ENCODE data around the gene HPCA. TPM values are rescaled to one million over a fixed set of nuclear protein-coding genes. Genes with fewer than 3 reads are reported as not detected.

Gene HPCA
- total and polyA plus RNA-seq, 7 donors = 1.2 to 1.9 (median 1.8) TPM; not detected in 4

- no peak for TF ChIP-seq POLR2AphosphoS5 (IDR thresholded peaks at IDR 0.05)
- no peak for TF ChIP-seq POLR2A (IDR thresholded peaks at IDR 0.05)
- no peak for TF ChIP-seq EP300 (IDR thresholded peaks at IDR 0.05)
- H3K27ac ChIP-seq = no peak overlapping the region
- peaks cover 0 to 37% (median 0%) of the 10 kb centered on the region in 3 donors for H3K27me3 ChIP-seq
- H3K9me3 ChIP-seq = no peaks in the 10 kb centered on the region
- intact Hi-C loops (cut with DNase I) = no loop called here
- WGBS, 2 donors = 82 to 87% methylated on average over 11 of the region's 11 CpGs
- H3K4me1 ChIP-seq = peaks cover 0 to 6% (median 5%) of the 10 kb centered on the region in 4 donors
- DNase-seq = no peak
- no peak overlapping the region for H3K4me3 ChIP-seq
- no peaks in the 10 kb centered on the region for H3K36me3 ChIP-seq
These were observed 33.8 kb downstream of the HPCA start for GRCh38 chr1:32919811-32920733.

GRCh38 chr1:32920833-32921232, 34.5 kb downstream of the HPCA start:
- Histone ChIP-seq H3K36me3 (no peaks in the 10 kb centered on the region), H3K27me3 (peaks cover 0 to 39% (median 0%) of the 10 kb centered on the region in 3 donors), H3K4me3 (no peak overlapping the region), H3K4me1 (peaks cover 0 to 14% (median 12%) of the 10 kb centered on the region in 4 donors), H3K27ac (no peak overlapping the region), H3K9me3 (no peaks in the 10 kb centered on the region)
- WGBS, 2 donors = 83 to 89% methylated on average over 7 of the region's 7 CpGs
- intact Hi-C loops (cut with DNase I) = no loop called here
- no peak for TF ChIP-seq POLR2AphosphoS5 (IDR thresholded peaks at IDR 0.05)
- TF ChIP-seq EP300 (IDR thresholded peaks at IDR 0.05) = no peak
- no peak for TF ChIP-seq POLR2A (IDR thresholded peaks at IDR 0.05)
- TF ChIP-seq, protein P1, sequence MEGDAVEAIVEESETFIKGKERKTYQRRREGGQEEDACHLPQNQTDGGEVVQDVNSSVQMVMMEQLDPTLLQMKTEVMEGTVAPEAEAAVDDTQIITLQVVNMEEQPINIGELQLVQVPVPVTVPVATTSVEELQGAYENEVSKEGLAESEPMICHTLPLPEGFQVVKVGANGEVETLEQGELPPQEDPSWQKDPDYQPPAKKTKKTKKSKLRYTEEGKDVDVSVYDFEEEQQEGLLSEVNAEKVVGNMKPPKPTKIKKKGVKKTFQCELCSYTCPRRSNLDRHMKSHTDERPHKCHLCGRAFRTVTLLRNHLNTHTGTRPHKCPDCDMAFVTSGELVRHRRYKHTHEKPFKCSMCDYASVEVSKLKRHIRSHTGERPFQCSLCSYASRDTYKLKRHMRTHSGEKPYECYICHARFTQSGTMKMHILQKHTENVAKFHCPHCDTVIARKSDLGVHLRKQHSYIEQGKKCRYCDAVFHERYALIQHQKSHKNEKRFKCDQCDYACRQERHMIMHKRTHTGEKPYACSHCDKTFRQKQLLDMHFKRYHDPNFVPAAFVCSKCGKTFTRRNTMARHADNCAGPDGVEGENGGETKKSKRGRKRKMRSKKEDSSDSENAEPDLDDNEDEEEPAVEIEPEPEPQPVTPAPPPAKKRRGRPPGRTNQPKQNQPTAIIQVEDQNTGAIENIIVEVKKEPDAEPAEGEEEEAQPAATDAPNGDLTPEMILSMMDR (IDR thresholded peaks at IDR 0.05) = no peak
- no peak for DNase-seq

- TF ChIP-seq POLR2A (IDR thresholded peaks at IDR 0.05) = no peak
- TF ChIP-seq, protein P1 (IDR thresholded peaks at IDR 0.05) = peak in 1 of 4 experiments; percentile 27
- no peaks in the 10 kb centered on the region for H3K9me3 ChIP-seq
- intact Hi-C loops (cut with DNase I) = no loop called here
- no peak overlapping the region for H3K27ac ChIP-seq
- WGBS, 2 donors = 2 to 8% methylated on average over 31 of the region's 31 CpGs
- H3K4me1 ChIP-seq = peaks cover 0 to 16% (median 14%) of the 10 kb centered on the region in 4 donors
- peaks cover 0 to 34% (median 0%) of the 10 kb centered on the region in 3 donors for H3K27me3 ChIP-seq
- no peak for DNase-seq
- H3K4me3 ChIP-seq = peak overlapping the region in 2 of 4 donors; percentile 15 to 16
- H3K36me3 ChIP-seq = no peaks in the 10 kb centered on the region
These were observed 38.6 kb downstream of the HPCA start for GRCh38 chr1:32924881-32925344.

GRCh38 chr1:32925403-32926162, 39.3 kb downstream of the HPCA start:
- 27 to 68% methylated on average over 24 of the region's 24 CpGs for WGBS, 2 donors
- Histone ChIP-seq H3K27ac (peak overlapping the region in 1 of 4 donors; percentile 1), H3K27me3 (peaks cover 0 to 34% (median 0%) of the 10 kb centered on the region in 3 donors), H3K4me1 (peaks cover 0 to 16% (median 14%) of the 10 kb centered on the region in 4 donors), H3K9me3 (no peaks in the 10 kb centered on the region), H3K4me3 (peak overlapping the region in 2 of 4 donors; percentile 16 to 18), H3K36me3 (no peaks in the 10 kb centered on the region)
- DNase-seq = no peak
- no peak for TF ChIP-seq EP300 (IDR thresholded peaks at IDR 0.05)
- no peak for TF ChIP-seq POLR2A (IDR thresholded peaks at IDR 0.05)
- TF ChIP-seq, protein P1 (IDR thresholded peaks at IDR 0.05) = no peak
- no peak for TF ChIP-seq POLR2AphosphoS5 (IDR thresholded peaks at IDR 0.05)
- intact Hi-C loops (cut with DNase I) = no loop called here

- intact Hi-C loops (cut with DNase I) = no loop called here
- TF ChIP-seq POLR2AphosphoS5 (IDR thresholded peaks at IDR 0.05) = no peak
- no peak for TF ChIP-seq POLR2A (IDR thresholded peaks at IDR 0.05)
- no peak for TF ChIP-seq EP300 (IDR thresholded peaks at IDR 0.05)
- TF ChIP-seq, protein P1 (IDR thresholded peaks at IDR 0.05) = no peak
These were observed 40.3 kb downstream of the HPCA start for GRCh38 chr1:32926562-32926961.

More at GRCh38 chr1:32926562-32926961, 40.3 kb downstream of the HPCA start:
- Histone ChIP-seq H3K36me3 (no peaks in the 10 kb centered on the region), H3K27ac (no peak overlapping the region), H3K9me3 (no peaks in the 10 kb centered on the region), H3K4me1 (peaks cover 0 to 16% (median 14%) of the 10 kb centered on the region in 4 donors), H3K4me3 (no peak overlapping the region), H3K27me3 (peaks cover 0 to 34% (median 0%) of the 10 kb centered on the region in 3 donors)
- WGBS, 2 donors = 41 to 84% methylated on average over 6 of the region's 6 CpGs
- DNase-seq = no peak
